Upper lobe of left lung (tissue), 4 donors: Measurements from ENCODE around the gene SGMS2.
A peak's percentile ranks its signal among the peaks of the same experiment; 100 is the strongest.

Experiments
- CTCF ChIP-seq, 6 experiments: fragments of 450-650 bp in 4 of 6; fragments of 200-600 bp in 2 of 6; sonication (generic) in 2 of 6; IDR thresholded peaks; one replicate each; pipeline ENCODE4 v1.5.1; 2016 to 2019; ENCODE audit warnings: antibody characterized with exemption in 6 of 6
- POLR2A ChIP-seq, 4 donors: fragments of 450-650 bp; IDR thresholded peaks; one replicate each; pipeline ENCODE4 v1.5.1; 2016 to 2017; ENCODE audit warnings: antibody characterized with exemption in 4 of 4, mild to moderate bottlenecking in 2 of 4
- POLR2AphosphoS5 ChIP-seq, 2 donors: sonication (generic); formaldehyde crosslinking; IDR thresholded peaks; one replicate each; pipeline ENCODE4 v1.5.1; 2017; ENCODE audit warnings: antibody characterized with exemption in 2 of 2

GRCh38 chr4:107825072-107825824, 516 bp downstream of the SGMS2 start:
- peak in 1 of 6 experiments; percentile 10 for TF ChIP-seq CTCF (IDR thresholded peaks at IDR 0.05)
- TF ChIP-seq POLR2A (IDR thresholded peaks at IDR 0.05): no peak
- peak in 1 of 2 donors; percentile 7 for TF ChIP-seq POLR2AphosphoS5 (IDR thresholded peaks at IDR 0.05)
